Measurements from ENCODE around the gene ADGRG4.

DNA sequence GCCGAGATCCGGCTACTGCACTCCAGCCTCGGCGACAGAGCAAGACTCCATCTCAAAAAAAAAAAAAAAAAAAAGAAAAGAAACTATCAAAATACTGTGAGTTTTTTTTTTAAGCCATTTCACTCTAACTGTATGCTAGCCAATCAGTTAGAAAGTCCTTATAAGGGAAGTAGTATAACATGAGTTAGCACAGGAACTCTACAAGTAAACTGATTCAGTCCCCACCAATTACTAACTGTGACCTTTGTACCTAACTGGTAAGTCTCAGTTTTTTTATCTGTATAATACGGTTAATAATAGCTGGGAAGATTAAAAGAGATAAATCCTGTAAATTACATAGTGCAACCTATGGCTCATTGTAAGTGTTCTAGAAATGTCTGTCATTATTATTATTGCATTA lies 151.9 kb downstream of the ADGRG4 start:
- TF ChIP-seq NR3C1 (IDR thresholded peaks at IDR 0.05) (no peak), RFX5 (IDR thresholded peaks at IDR 0.05) (no peak), ZNF302 (CRISPR knock-in tag; IDR thresholded peaks at IDR 0.05) (no peak), MYC (IDR thresholded peaks at IDR 0.05; ENCODE audit: borderline replicate concordance, low read length) (no peak), CHD2 (IDR thresholded peaks at IDR 0.05; ENCODE audit: low read length, partially characterized antibody) (no peak), MAFK (IDR thresholded peaks at IDR 0.05; ENCODE audit: partially characterized antibody) (no peak), POLR2A (IDR thresholded peaks at IDR 0.05; ENCODE audit: low read length) (no peak)
- TF ChIP-seq, protein P1, sequence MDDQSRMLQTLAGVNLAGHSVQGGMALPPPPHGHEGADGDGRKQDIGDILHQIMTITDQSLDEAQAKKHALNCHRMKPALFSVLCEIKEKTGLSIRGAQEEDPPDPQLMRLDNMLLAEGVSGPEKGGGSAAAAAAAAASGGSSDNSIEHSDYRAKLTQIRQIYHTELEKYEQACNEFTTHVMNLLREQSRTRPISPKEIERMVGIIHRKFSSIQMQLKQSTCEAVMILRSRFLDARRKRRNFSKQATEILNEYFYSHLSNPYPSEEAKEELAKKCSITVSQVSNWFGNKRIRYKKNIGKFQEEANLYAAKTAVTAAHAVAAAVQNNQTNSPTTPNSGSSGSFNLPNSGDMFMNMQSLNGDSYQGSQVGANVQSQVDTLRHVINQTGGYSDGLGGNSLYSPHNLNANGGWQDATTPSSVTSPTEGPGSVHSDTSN (IDR thresholded peaks at IDR 0.05), result no peak
- TF ChIP-seq, protein P2, sequence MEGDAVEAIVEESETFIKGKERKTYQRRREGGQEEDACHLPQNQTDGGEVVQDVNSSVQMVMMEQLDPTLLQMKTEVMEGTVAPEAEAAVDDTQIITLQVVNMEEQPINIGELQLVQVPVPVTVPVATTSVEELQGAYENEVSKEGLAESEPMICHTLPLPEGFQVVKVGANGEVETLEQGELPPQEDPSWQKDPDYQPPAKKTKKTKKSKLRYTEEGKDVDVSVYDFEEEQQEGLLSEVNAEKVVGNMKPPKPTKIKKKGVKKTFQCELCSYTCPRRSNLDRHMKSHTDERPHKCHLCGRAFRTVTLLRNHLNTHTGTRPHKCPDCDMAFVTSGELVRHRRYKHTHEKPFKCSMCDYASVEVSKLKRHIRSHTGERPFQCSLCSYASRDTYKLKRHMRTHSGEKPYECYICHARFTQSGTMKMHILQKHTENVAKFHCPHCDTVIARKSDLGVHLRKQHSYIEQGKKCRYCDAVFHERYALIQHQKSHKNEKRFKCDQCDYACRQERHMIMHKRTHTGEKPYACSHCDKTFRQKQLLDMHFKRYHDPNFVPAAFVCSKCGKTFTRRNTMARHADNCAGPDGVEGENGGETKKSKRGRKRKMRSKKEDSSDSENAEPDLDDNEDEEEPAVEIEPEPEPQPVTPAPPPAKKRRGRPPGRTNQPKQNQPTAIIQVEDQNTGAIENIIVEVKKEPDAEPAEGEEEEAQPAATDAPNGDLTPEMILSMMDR (IDR thresholded peaks at IDR 0.05), result no peak
